Progenitor cell of endocrine pancreas (in vitro differentiated cells): ENCODE results near the gene LRTM2. TPM values are rescaled to one million over a fixed set of nuclear protein-coding genes. Genes with fewer than 3 reads are reported as not detected.

Experiments used
- DNase-seq: peaks from one replicate; pipeline ENCODE4 v3.0.0; 2021; ENCODE audit warnings: low spot score; ENCODE audit not compliant: unreplicated experiment
- H3K27ac Mint-ChIP-seq: 2 replicates; pipeline ENCODE4 v1.8.0; 2021; ENCODE audit warnings: mild to moderate bottlenecking, moderate library complexity, mixed read lengths
- H3K27me3 Mint-ChIP-seq: 2 replicates; pipeline ENCODE4 v1.8.0; 2021; ENCODE audit warnings: mixed read lengths
- H3K36me3 Mint-ChIP-seq: 2 replicates; pipeline ENCODE4 v1.8.0; 2022; ENCODE audit warnings: mixed read lengths; ENCODE audit not compliant: insufficient read depth
- H3K4me1 Mint-ChIP-seq: 2 replicates; pipeline ENCODE4 v1.8.0; 2021; ENCODE audit warnings: low read depth, mixed read lengths
- H3K4me3 Mint-ChIP-seq: 2 replicates; pipeline ENCODE4 v1.8.0; 2021; ENCODE audit warnings: low read depth, mild to moderate bottlenecking, moderate library complexity, mixed read lengths
- H3K9me3 Mint-ChIP-seq: 2 replicates; pipeline ENCODE4 v1.8.0; 2021; ENCODE audit warnings: low read depth, mixed read lengths
- CTCF ChIP-seq: fragments of 200-600 bp; sonication (generic); IDR thresholded peaks from one replicate; pipeline ENCODE4 v1.5.0; 2021; ENCODE audit warnings: antibody characterized with exemption, mild to moderate bottlenecking; ENCODE audit not compliant: unreplicated experiment
- total RNA-seq: library from RNA; stranded (reverse); gene quantifications from 2 replicates; pipeline ENCODE4 v1.2.1, GENCODE V29; 2021

Gene LRTM2
- total RNA-seq, 1 donor from 2014 or later, result 0.48 TPM

GRCh38 chr12:1804545-1805332 is 15.6 kb upstream of the LRTM2 start:
- DNase-seq, result peak; percentile 67
- H3K9me3 Mint-ChIP-seq, result no peaks in the 10 kb centered on the region
- no peak for TF ChIP-seq CTCF
- H3K4me3 Mint-ChIP-seq, result no peak overlapping the region
- H3K27me3 Mint-ChIP-seq, result no peaks in the 10 kb centered on the region
- H3K4me1 Mint-ChIP-seq, result no peaks in the 10 kb centered on the region
- no peak overlapping the region for H3K27ac Mint-ChIP-seq
- no peaks in the 10 kb centered on the region for H3K36me3 Mint-ChIP-seq

GRCh38 chr12:1805441-1806081 is 14.8 kb upstream of the LRTM2 start:
- Mint-ChIP-seq H3K36me3 (no peaks in the 10 kb centered on the region), H3K4me3 (no peak overlapping the region), H3K9me3 (no peaks in the 10 kb centered on the region), H3K4me1 (no peaks in the 10 kb centered on the region), H3K27me3 (no peaks in the 10 kb centered on the region), H3K27ac (no peak overlapping the region)
- DNase-seq, result no peak
- TF ChIP-seq CTCF, result no peak

DNA sequence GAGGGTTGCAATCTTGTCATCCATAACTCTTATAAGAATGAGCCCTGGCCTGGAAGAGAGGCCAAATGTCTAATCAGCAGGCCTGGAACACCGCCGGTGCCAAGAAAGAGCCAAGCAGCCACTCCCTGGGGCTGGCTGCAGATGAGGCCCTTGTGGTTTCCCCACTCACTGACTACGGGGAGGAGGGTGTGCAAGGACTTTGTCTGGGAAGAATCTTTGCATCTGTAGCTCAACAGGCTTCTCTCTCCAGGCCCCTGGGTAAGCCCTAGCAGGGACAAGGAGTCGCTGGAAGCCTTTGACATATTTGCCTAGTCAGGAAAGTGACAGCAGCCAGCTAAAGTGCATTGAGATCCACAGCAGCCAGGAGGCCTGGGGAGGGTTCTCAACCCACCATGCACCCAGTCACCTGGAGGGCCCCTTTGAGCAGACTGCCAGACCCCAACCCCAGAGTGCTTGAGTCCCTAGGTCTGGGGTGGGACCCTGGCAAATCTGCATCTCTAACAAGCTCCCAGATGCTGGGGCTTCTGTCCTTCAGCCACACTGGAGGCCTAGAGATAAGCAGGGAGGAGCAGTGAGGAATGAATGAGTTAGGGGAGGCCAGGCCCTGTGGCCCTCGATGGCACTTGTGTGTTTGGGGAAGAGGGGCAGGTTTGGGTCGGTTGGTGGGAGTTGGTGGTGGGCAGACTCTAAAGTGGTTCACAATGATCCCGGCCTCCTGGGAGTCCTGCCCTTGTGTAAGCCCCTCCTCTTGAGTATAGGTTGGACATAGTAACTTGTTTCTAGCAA is 13.9 kb upstream of the LRTM2 start:
- Mint-ChIP-seq H3K4me3 (no peak overlapping the region), H3K27ac (peak overlapping the region; percentile 42), H3K27me3 (no peaks in the 10 kb centered on the region), H3K36me3 (no peaks in the 10 kb centered on the region), H3K4me1 (no peaks in the 10 kb centered on the region), H3K9me3 (no peaks in the 10 kb centered on the region)
- no peak for DNase-seq
- TF ChIP-seq CTCF, result no peak

DNA sequence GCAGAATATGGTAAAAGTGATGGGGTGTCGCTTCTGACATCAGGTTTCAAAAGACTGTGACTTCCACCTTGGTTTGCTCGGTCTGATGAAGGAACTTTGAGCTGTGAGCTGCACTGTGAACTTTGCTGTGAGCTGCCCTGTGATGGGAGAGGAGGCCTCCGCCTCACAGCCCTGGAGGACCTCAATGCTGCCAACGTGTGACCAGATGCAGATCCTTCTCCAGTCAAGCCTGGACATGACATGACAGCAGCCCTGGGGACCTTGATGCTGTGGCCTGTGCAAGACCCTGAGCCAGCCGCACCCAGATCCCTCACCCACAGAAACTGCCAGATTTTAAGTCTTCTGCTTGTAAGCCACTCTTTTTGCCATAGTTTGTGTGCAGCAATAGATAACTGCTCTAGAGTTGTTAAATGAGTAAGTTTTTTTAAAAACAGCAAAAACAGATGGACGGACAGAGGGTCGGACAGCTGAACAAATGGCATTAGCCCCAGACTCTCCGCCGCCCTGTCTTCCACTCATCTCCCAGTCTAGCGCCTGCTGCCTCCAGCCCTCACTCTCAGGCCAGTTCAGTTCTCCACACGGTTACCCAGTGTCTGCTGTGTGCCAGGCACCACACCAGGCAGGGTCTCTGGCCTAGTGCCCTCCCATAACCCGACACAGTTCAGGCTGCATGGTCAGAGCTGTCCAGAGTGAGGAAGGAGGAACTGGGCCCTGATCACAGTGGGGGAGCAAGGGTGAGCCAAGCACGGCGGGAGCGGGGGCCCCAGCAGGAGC is 13.1 kb upstream of the LRTM2 start:
- H3K9me3 Mint-ChIP-seq, result no peaks in the 10 kb centered on the region
- no peaks in the 10 kb centered on the region for H3K27me3 Mint-ChIP-seq
- no peak overlapping the region for H3K27ac Mint-ChIP-seq
- no peaks in the 10 kb centered on the region for H3K36me3 Mint-ChIP-seq
- H3K4me1 Mint-ChIP-seq, result no peaks in the 10 kb centered on the region
- no peak for TF ChIP-seq CTCF
- H3K4me3 Mint-ChIP-seq, result no peak overlapping the region
- no peak for DNase-seq
